ENCODE data around the gene G2E3. TPM values are rescaled to one million over a fixed set of nuclear protein-coding genes. Genes with fewer than 3 reads are reported as not detected.

G2E3 gene
- total RNA-seq, 1 donor from 2014 or later = 46.5 TPM

GRCh38 chr14:30520536-30520935, 38.4 kb upstream of the G2E3 start:
- H3K4me3 Mint-ChIP-seq = no peak overlapping the region
- TF ChIP-seq, protein P1, sequence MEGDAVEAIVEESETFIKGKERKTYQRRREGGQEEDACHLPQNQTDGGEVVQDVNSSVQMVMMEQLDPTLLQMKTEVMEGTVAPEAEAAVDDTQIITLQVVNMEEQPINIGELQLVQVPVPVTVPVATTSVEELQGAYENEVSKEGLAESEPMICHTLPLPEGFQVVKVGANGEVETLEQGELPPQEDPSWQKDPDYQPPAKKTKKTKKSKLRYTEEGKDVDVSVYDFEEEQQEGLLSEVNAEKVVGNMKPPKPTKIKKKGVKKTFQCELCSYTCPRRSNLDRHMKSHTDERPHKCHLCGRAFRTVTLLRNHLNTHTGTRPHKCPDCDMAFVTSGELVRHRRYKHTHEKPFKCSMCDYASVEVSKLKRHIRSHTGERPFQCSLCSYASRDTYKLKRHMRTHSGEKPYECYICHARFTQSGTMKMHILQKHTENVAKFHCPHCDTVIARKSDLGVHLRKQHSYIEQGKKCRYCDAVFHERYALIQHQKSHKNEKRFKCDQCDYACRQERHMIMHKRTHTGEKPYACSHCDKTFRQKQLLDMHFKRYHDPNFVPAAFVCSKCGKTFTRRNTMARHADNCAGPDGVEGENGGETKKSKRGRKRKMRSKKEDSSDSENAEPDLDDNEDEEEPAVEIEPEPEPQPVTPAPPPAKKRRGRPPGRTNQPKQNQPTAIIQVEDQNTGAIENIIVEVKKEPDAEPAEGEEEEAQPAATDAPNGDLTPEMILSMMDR (conservative IDR thresholded peaks at IDR 0.05) = no peak
- no peaks in the 10 kb centered on the region for H3K4me1 Mint-ChIP-seq
- H3K36me3 Mint-ChIP-seq (ENCODE audit: low read depth) = no peaks in the 10 kb centered on the region
- H3K27ac Mint-ChIP-seq (ENCODE audit: unreplicated experiment) = no peak overlapping the region
- no peaks in the 10 kb centered on the region for H3K9me3 Mint-ChIP-seq
- no peak for DNase-seq (ENCODE audit: low read depth, low spot score)
- H3K27me3 Mint-ChIP-seq (ENCODE audit: low read depth) = no peaks in the 10 kb centered on the region

GRCh38 chr14:30521899-30522736, 36.8 kb upstream of the G2E3 start:
- no peak for DNase-seq (ENCODE audit: low read depth, low spot score)
- no peaks in the 10 kb centered on the region for H3K9me3 Mint-ChIP-seq
- H3K36me3 Mint-ChIP-seq (ENCODE audit: low read depth) = no peaks in the 10 kb centered on the region

DNA sequence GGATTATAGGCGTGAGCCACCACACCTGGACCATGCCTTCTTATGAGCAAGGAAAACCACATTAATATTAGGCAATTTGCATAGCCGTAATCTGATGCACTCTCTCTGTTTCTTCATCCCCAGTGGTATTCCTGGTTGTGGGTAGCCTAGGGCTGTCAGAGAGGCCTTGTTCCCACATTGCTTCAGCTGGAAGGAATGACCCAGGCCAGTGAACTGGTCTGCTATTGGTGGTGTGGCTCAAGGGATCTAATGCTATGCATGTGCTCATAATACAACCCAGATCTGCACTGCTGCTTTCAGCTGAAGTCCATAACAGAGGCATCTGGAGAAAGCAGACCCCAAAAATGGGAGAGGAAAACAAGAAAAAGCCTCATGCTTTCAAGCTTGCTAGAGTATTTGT, 33.1 kb upstream of the G2E3 start:
- peaks cover 4% of the 10 kb centered on the region for H3K9me3 Mint-ChIP-seq
- H3K4me1 Mint-ChIP-seq = no peaks in the 10 kb centered on the region
- no peak overlapping the region for H3K4me3 Mint-ChIP-seq
- no peaks in the 10 kb centered on the region for H3K27me3 Mint-ChIP-seq (ENCODE audit: low read depth)
- TF ChIP-seq, protein P1 (conservative IDR thresholded peaks at IDR 0.05) = no peak
- H3K36me3 Mint-ChIP-seq (ENCODE audit: low read depth) = no peaks in the 10 kb centered on the region
- DNase-seq (ENCODE audit: low read depth, low spot score) = no peak
- H3K27ac Mint-ChIP-seq (ENCODE audit: unreplicated experiment) = no peak overlapping the region

More at GRCh38 chr14:30521899-30522736, 36.8 kb upstream of the G2E3 start:
- Mint-ChIP-seq H3K27me3 (ENCODE audit: low read depth) (no peaks in the 10 kb centered on the region), H3K27ac (ENCODE audit: unreplicated experiment) (no peak overlapping the region), H3K4me1 (no peaks in the 10 kb centered on the region), H3K4me3 (no peak overlapping the region)
- TF ChIP-seq, protein P1 (conservative IDR thresholded peaks at IDR 0.05) = peak; percentile 76

- H3K9me3 Mint-ChIP-seq = peaks cover 4% of the 10 kb centered on the region
- H3K36me3 Mint-ChIP-seq (ENCODE audit: low read depth) = no peaks in the 10 kb centered on the region
- DNase-seq (ENCODE audit: low read depth, low spot score) = no peak
- H3K4me1 Mint-ChIP-seq = no peaks in the 10 kb centered on the region
- TF ChIP-seq, protein P1 (conservative IDR thresholded peaks at IDR 0.05) = no peak
- no peak overlapping the region for H3K4me3 Mint-ChIP-seq
- H3K27me3 Mint-ChIP-seq (ENCODE audit: low read depth) = no peaks in the 10 kb centered on the region
- no peak overlapping the region for H3K27ac Mint-ChIP-seq (ENCODE audit: unreplicated experiment)
These were observed 31.8 kb upstream of the G2E3 start for GRCh38 chr14:30527196-30527595.

- Mint-ChIP-seq H3K36me3 (ENCODE audit: low read depth) (no peaks in the 10 kb centered on the region), H3K27ac (ENCODE audit: unreplicated experiment) (no peak overlapping the region), H3K27me3 (ENCODE audit: low read depth) (no peaks in the 10 kb centered on the region), H3K4me1 (no peaks in the 10 kb centered on the region), H3K4me3 (no peak overlapping the region), H3K9me3 (peaks cover 4% of the 10 kb centered on the region)
- no peak for DNase-seq (ENCODE audit: low read depth, low spot score)
- TF ChIP-seq, protein P1 (conservative IDR thresholded peaks at IDR 0.05) = no peak
These were observed 30.8 kb upstream of the G2E3 start for GRCh38 chr14:30528119-30528518.

All from neural crest cell (in vitro differentiated cells).